SJSA1 (cell line): ENCODE data around the gene IGSF1. TPM values are rescaled to one million over a fixed set of nuclear protein-coding genes. Genes with fewer than 3 reads are reported as not detected.

Experiments used
- DNase-seq, 2 experiments: peaks; one replicate each; pipeline ENCODE4 v3.0.0-alpha.2; 2015 to 2020; ENCODE audit warnings: low spot score in 2 of 2, low read depth in 1 of 2
- H3K27ac ChIP-seq: fragments of 250-450 bp; sonication (Bioruptor Pico); 2 replicates; pipeline ENCODE4 v1.5.1; 2020; ENCODE audit warnings: mild to moderate bottlenecking, moderate library complexity
- H3K27me3 ChIP-seq: fragments of 250-450 bp; sonication (Bioruptor Pico); replicated peaks from 2 replicates; pipeline ENCODE4 v1.5.1; 2020; ENCODE audit warnings: mild to moderate bottlenecking, moderate library complexity
- H3K36me3 ChIP-seq: fragments of 250-450 bp; sonication (Bioruptor Pico); 2 replicates; pipeline ENCODE4 v1.5.1; 2020; ENCODE audit warnings: mild to moderate bottlenecking
- H3K4me1 ChIP-seq: fragments of 250-450 bp; sonication (Bioruptor Pico); replicated peaks from 2 replicates; pipeline ENCODE4 v1.6.1; 2021; ENCODE audit warnings: mild to moderate bottlenecking
- H3K4me3 ChIP-seq: fragments of 250-450 bp; sonication (Bioruptor Pico); 2 replicates; pipeline ENCODE4 v1.5.1; 2020; ENCODE audit warnings: mild to moderate bottlenecking
- H3K9me3 ChIP-seq: fragments of 250-450 bp; sonication (Bioruptor Pico); replicated peaks from 2 replicates; pipeline ENCODE4 v1.5.1; 2020; ENCODE audit warnings: mild to moderate bottlenecking
- total RNA-seq: library from RNA; depleted of rRNA; stranded (reverse); fragments of >200 nt; shearing (Covaris generic); gene quantifications from 2 replicates; pipeline ENCODE4 v1.2.3, GENCODE V29; 2014

The IGSF1 gene
- total RNA-seq, 1 experiment from 2014 or later, result not detected

DNA sequence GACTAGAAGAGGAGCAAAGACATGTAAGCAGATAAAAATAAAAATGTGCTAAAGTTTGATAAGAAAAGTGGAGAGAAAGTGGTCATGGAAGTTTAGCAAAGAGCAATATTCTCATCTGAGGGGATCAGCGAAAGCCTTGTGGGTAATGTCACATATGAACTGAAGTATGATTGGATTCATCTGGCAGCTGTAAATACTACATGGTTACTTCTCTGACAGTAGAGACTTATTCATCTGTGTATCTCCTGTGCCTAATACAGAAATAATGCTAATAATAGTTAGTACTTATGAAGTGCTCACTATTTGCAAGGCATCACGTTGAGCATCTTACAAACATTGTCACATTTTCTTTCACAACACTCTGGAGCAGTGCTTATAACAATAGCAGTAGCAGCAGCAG is 8.9 kb upstream of the IGSF1 start:
- Histone ChIP-seq H3K4me1 (no peaks in the 10 kb centered on the region), H3K36me3 (no peaks in the 10 kb centered on the region), H3K4me3 (no peak overlapping the region), H3K9me3 (no peaks in the 10 kb centered on the region), H3K27ac (no peak overlapping the region), H3K27me3 (no peaks in the 10 kb centered on the region)
- DNase-seq, result no peak

DNA sequence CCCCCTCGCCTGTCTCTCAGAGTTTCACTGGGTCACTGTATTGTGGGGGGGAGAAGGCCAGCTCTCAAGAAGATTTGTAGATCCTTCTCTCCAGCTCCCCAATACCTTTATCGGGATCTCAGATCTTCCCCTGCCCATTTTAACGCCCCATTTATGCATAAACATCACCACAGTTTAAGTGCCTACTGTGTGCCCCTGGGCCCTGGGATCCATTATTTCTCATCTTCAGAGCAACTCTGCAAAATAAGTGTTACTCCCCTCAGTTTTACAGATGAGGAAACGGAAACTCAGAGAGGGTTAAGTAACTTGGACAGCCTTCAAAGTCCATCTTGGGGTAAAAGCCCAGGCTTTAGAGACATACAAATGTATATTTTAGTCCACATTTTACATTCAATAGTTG is 421 bp upstream of the IGSF1 start:
- H3K4me1 ChIP-seq, result no peaks in the 10 kb centered on the region
- DNase-seq, result no peak
- H3K36me3 ChIP-seq, result no peaks in the 10 kb centered on the region
- H3K27me3 ChIP-seq, result no peaks in the 10 kb centered on the region
- no peak overlapping the region for H3K27ac ChIP-seq
- H3K9me3 ChIP-seq, result no peaks in the 10 kb centered on the region
- H3K4me3 ChIP-seq, result no peak overlapping the region

DNA sequence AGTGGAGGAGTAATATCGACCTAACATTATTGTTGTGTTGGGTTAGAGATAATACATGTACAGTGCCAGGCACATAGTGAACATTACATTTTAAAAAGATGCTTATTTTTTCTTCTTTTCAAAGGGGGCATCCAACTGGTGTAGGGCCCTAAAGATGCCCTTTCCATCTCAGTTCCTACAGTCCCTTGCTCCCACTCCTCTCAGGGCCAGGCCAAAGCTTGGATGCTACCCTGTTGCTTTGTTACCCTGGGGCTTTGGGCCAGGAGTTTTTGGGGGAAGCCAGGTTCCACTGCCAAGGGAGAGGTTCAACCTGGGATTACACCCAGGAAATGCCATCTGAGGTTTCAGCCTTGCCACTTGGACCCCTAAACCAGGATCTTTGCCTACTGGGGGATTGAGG is 918 bp downstream of the IGSF1 start:
- H3K4me1 ChIP-seq, result no peaks in the 10 kb centered on the region
- no peak overlapping the region for H3K4me3 ChIP-seq
- H3K27me3 ChIP-seq, result no peaks in the 10 kb centered on the region
- no peaks in the 10 kb centered on the region for H3K36me3 ChIP-seq
- no peak overlapping the region for H3K27ac ChIP-seq
- no peak for DNase-seq
- no peaks in the 10 kb centered on the region for H3K9me3 ChIP-seq

DNA sequence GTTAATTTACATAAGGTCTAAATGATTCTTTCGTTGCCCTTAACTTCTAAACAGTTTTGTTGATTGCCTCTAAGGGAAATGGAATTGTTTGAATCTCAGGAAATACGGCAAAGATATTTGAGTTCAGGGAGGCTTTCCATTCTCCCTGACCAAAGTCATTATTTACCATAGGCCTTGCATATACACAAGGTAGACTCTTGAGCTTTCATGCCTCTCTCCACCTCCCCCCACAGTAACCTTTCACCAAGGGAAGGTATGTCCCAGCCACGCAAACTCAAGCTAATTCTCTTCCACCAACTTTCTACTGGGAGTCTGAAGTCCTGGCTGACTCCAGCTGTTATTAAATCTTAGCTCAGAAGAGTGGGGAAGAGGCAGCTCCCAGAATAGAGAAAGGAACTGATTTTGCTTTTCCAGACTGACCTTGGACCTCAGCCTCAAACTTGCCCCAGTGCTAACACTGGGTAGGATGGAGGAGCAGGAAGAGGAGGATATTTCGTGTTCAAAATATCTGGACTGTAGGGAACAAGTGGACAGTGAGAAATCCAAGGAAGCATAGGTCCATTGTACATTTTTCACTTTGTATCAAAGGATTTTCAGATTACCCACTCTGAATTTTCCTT is 1.4 kb downstream of the IGSF1 start:
- H3K27ac ChIP-seq, result no peak overlapping the region

DNA sequence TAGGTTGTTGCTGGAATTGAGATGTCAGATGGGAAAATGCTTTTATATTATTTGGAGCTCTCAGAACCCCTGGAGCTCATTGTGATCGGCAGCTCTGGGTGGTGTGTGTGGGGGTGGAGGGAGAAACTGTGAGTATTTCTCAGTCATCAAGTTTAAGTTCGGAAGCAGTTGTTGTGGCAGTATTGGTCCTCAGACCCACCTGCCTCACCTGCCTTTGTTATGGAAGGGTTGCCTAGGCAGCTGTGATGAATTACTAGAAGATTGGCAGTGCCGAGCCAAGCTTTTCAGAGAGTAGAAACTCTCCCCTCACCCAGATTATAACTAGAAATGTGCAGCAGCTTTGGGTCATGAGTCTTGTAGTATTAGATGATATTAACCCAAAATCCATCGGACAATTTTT is 9.5 kb downstream of the IGSF1 start:
- no peak for DNase-seq
- no peaks in the 10 kb centered on the region for H3K36me3 ChIP-seq
- H3K27me3 ChIP-seq, result no peaks in the 10 kb centered on the region
- H3K4me3 ChIP-seq, result no peak overlapping the region
- H3K4me1 ChIP-seq, result no peaks in the 10 kb centered on the region
- H3K9me3 ChIP-seq, result no peaks in the 10 kb centered on the region
- no peak overlapping the region for H3K27ac ChIP-seq

More for the DNA sequence above, 1.4 kb downstream of the IGSF1 start:
- Histone ChIP-seq H3K27me3 (no peaks in the 10 kb centered on the region), H3K4me1 (no peaks in the 10 kb centered on the region), H3K36me3 (no peaks in the 10 kb centered on the region), H3K4me3 (no peak overlapping the region), H3K9me3 (no peaks in the 10 kb centered on the region)
- DNase-seq, result no peak

DNA sequence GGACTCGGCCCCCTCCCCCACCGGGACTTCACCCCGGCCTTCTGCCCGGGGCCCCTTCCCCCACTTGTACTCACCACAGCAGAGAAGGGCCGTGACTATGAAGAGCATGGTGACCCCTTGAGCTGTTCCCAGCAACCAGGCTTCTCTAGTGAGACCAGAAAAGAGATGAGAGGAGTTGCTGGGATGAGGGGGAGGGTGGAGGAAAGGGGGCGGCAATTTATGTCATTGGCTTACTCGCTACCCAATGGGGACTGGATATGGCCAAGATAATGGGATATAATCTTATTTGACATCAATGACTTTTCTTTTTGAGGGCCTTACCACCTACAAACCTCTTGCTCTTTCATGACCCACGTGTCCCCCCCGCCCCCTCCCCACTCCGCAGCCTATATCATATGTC is 9.9 kb downstream of the IGSF1 start:
- Histone ChIP-seq H3K27ac (no peak overlapping the region), H3K9me3 (no peaks in the 10 kb centered on the region), H3K4me1 (no peaks in the 10 kb centered on the region), H3K4me3 (no peak overlapping the region), H3K27me3 (no peaks in the 10 kb centered on the region), H3K36me3 (no peaks in the 10 kb centered on the region)
- no peak for DNase-seq

DNA sequence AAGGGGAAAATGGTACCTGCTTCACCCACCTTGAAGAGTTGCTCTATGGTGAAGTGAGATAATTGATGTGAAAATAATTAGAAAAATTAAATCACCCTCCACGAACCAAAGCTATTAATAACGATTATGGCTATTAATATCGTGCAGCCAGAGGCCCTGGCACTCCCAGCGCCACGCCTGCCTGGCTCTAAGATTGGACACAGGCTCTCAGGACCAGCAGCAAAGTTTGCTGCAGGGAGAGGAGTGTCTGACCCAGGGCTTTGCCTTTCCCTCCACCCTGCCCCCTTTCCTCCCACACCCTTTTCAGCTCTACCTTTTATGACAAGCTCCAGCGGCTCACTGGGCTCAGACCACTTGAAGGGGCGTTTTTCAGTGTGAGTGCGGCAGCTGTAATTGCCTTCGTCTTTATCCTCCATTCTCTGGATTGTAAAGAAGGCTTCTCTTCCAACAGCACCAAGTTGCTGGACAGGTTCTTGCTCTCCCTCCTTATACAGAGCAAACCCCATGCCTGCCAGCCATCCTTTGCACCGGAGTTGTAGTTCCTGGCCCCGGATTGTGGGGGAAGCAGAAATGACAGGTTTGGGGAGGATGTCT is 11.5 kb downstream of the IGSF1 start:
- Histone ChIP-seq H3K4me3 (no peak overlapping the region), H3K4me1 (no peaks in the 10 kb centered on the region), H3K9me3 (no peaks in the 10 kb centered on the region), H3K36me3 (no peaks in the 10 kb centered on the region), H3K27ac (no peak overlapping the region), H3K27me3 (no peaks in the 10 kb centered on the region)
- no peak for DNase-seq

DNA sequence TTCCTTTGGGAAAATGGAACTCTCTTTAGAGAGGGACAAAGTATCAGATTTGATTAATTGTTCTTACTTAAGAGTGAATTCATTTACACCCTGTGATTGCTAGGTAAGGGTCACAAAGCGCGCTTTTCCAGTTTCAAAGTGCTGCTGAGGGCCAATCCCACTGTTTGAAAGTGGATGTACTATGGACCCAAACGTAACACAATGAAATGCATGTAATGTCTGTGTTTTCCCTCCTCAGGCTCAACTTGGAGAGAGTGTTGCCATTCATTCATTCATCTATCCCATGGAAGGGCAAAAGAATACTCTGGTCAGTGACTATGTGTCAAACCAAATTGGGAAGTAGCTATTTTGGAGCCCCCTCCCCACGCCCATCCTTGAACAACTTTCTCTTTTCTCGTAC is 16.1 kb downstream of the IGSF1 start:
- Histone ChIP-seq H3K9me3 (no peaks in the 10 kb centered on the region), H3K27me3 (no peaks in the 10 kb centered on the region), H3K4me1 (no peaks in the 10 kb centered on the region), H3K27ac (no peak overlapping the region), H3K36me3 (no peaks in the 10 kb centered on the region), H3K4me3 (no peak overlapping the region)
- no peak for DNase-seq

DNA sequence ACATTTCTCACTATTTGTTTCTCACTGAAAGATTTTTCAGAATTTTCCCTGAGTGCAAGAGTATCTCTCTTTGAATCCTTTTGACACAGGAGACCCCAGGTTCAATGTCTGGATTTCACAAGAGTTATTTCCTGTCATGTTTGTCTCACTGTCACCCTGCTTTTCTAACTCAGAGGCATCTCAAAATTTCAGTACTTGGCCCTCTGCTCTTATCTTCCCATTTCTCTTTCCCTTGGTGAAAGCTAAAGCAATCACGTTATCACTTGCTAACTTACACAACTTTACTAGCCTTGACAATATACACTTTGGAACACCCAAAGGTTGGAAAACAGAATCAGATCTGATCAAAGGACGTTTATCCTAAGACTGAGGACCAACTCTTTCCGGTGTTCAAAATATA is 17.3 kb downstream of the IGSF1 start:
- Histone ChIP-seq H3K27ac (no peak overlapping the region), H3K4me1 (no peaks in the 10 kb centered on the region), H3K27me3 (no peaks in the 10 kb centered on the region), H3K9me3 (no peaks in the 10 kb centered on the region), H3K36me3 (no peaks in the 10 kb centered on the region), H3K4me3 (no peak overlapping the region)
- DNase-seq, result no peak

DNA sequence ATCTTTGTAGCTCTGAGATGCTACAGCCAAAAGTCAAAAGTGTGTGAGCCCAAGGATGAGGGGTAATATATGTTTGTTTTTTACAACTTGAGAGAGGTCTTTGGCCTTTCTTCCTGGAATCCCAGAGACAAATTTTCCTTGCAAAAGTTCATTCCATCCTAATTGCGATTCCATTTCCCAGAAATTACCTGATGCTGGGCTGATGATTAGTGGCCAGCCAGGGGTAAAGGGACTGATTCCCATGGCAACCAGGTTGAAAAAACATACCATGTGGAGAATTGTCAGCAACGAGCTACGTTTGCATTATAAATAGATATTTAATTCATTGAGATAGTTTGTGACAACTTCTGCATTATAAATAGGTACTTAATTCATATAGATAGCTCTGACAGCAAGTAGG is 17.8 kb downstream of the IGSF1 start:
- H3K9me3 ChIP-seq, result no peaks in the 10 kb centered on the region
- no peak overlapping the region for H3K27ac ChIP-seq
- H3K4me1 ChIP-seq, result no peaks in the 10 kb centered on the region
- DNase-seq, result no peak
- H3K36me3 ChIP-seq, result no peaks in the 10 kb centered on the region
- no peaks in the 10 kb centered on the region for H3K27me3 ChIP-seq
- H3K4me3 ChIP-seq, result no peak overlapping the region

DNA sequence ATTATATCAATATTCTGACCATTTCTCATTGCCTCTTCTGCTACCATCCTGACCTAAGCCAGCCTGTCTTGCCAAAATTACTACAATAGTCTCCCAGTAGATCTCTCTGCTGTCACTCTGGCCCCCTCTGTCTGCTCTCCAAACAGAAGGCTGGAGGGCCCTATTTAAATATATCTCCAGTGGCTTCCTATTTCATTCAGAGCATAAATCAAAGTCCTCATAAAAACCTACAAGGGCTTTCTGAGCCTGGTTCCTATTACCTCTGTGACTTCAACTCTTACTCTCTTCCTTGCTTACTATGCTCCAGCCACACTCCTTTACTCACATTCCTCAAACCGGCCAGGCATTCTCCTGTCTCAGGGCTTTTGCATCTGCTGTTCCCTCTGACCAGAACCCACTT is 19.0 kb downstream of the IGSF1 start:
- no peak overlapping the region for H3K27ac ChIP-seq
- no peak for DNase-seq
- no peaks in the 10 kb centered on the region for H3K9me3 ChIP-seq
- no peaks in the 10 kb centered on the region for H3K4me1 ChIP-seq
- H3K36me3 ChIP-seq, result no peaks in the 10 kb centered on the region
- no peak overlapping the region for H3K4me3 ChIP-seq
- no peaks in the 10 kb centered on the region for H3K27me3 ChIP-seq

DNA sequence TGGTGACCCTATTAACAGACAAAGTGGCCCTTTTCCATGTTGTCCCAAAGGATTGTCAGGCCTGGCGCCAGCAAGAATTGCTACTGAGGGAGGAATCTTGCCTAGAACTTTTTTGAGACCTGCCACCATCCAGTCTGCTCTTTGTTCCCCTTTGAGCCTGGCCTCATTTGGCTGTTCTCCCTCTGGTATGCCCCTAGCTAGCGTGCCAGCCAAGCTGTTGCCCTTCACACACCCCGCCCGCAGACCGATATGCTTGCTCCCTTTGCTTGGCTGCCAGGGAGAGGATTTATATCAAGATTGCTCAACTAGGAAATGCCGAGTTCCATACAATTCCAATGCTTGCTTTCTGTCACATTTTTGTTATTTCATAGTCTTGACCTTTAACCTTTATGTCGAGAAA is 24.4 kb downstream of the IGSF1 start:
- Histone ChIP-seq H3K36me3 (no peaks in the 10 kb centered on the region), H3K4me1 (no peaks in the 10 kb centered on the region), H3K9me3 (no peaks in the 10 kb centered on the region), H3K27ac (no peak overlapping the region), H3K4me3 (no peak overlapping the region), H3K27me3 (no peaks in the 10 kb centered on the region)
- DNase-seq, result no peak

DNA sequence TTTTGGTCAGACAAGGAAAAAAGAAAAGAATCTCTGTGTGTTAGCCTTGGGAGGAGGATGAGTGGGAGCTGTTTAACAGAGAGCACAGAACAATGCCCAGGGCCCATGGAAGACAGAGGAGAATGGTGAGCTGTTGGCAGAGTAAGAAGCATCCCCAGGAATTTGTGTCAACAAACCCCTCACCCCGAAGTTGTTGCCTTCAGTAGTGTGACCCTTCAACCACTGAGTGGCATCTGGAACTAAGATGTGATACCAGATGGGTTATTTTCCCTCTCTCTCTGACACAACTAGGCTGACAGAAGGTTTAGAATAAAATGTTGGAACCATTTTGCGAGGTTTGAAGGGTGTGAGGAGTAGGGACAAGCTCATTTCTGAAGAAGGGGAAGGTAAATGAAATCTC is 25.1 kb downstream of the IGSF1 start:
- no peaks in the 10 kb centered on the region for H3K4me1 ChIP-seq
- no peak for DNase-seq
- no peaks in the 10 kb centered on the region for H3K36me3 ChIP-seq
- H3K27ac ChIP-seq, result no peak overlapping the region
- H3K9me3 ChIP-seq, result no peaks in the 10 kb centered on the region
- H3K27me3 ChIP-seq, result no peaks in the 10 kb centered on the region
- H3K4me3 ChIP-seq, result no peak overlapping the region

DNA sequence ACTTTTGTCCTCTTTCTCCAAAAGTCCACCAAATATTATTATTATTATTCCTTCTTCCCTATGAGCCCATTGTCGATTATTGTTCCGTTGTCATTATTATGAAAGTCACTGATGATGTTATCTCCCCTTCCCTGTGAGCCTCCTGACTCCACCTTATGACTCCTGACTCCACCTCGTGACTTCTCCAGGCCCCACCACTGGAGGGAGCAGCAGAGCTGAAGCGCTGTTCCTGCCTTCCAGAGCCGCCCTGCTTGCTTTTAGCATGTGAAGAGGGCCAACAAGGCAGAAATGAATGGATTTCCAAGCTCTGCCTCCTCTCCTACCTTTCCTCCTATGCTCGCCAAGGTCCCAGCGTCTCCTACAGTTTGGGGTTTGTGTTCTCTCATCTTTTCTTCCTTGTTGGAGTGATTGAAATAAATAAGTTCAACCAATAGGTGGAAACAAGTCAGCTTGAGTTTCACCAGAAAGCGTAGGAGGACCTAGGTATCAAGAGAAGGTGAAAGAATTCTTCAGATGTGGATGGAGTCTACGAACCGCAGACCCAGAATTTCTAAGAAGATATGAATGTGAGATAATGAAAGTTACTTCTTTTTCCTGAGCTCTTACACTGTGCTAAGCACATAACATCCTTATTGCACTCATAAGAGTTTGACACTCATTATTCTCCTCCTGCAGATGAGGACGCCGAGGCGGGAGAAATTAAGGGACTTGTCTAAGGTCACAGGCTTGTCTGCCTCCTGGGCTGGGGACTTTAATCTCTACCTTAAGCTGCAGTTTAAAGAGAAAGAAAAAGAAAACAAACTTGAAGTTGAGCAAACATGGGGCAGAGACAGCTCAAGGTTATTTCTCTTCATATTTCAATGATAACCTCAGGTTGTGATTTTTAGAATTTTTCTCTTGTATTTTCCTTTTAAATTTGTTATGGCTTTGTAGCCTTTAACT is 26.1 kb downstream of the IGSF1 start:
- Histone ChIP-seq H3K36me3 (no peaks in the 10 kb centered on the region), H3K4me1 (no peaks in the 10 kb centered on the region), H3K9me3 (no peaks in the 10 kb centered on the region), H3K4me3 (no peak overlapping the region), H3K27ac (no peak overlapping the region), H3K27me3 (no peaks in the 10 kb centered on the region)
- no peak for DNase-seq
